ENCODE results near the gene SGPP2. TPM values are rescaled to one million over a fixed set of nuclear protein-coding genes. Genes with fewer than 3 reads are reported as not detected.
"Not testable (repeated sequence)": the region's sequence is repeated elsewhere in the genome, so short reads cannot be mapped to it uniquely, and the experiment has no call there.

SGPP2 gene
- polyA plus RNA-seq, 2 of the 4 experiments (the other 2 are of a cell fraction) = 0.10 to 0.26 TPM

GRCh38 chr2:222576171-222577081 lies 152.1 kb downstream of the SGPP2 start:
- H3K9me3 ChIP-seq = no peaks in the 10 kb centered on the region
- FAIRE-seq (no peak), DNase-seq (ENCODE audit: low read depth in 1 of 2, low spot score in 1 of 2) (no peak), ATAC-seq (no peak)
- no peak overlapping the region for H3K27ac ChIP-seq
- CTCF ChIA-PET = no interaction called here
- peaks cover 18% of the 10 kb centered on the region for H3K4me1 ChIP-seq
- WGBS (ENCODE audit: missing lambda C conversion rate) = 83% methylated on average over 7 of the region's 7 CpGs
- H3K4me3 ChIP-seq = no peak overlapping the region
- H3K4me2 ChIP-seq = no peak overlapping the region
- no peak for TF ChIP-seq FOSB (CRISPR knock-in tag; IDR thresholded peaks at IDR 0.05)
- TF ChIP-seq NFE2L2 (conservative IDR thresholded peaks at IDR 0.05; ENCODE audit: low read length) = no peak
- TF ChIP-seq BHLHE40 (IDR thresholded peaks at IDR 0.05; ENCODE audit: low read depth, low read length) = no peak
- no peak for TF ChIP-seq FOSL2 (IDR thresholded peaks at IDR 0.05)
- TF ChIP-seq FOSL2 (CRISPR knock-in tag; IDR thresholded peaks at IDR 0.05) = no peak
- POLR2A ChIA-PET = no interaction called here

GRCh38 chr2:222577341-222577740 lies 153.0 kb downstream of the SGPP2 start:
- Histone ChIP-seq H3K9me3 (no peaks in the 10 kb centered on the region), H3K4me1 (peaks cover 17% of the 10 kb centered on the region), H3K4me2 (no peak overlapping the region), H3K4me3 (no peak overlapping the region), H3K27ac (no peak overlapping the region)
- no peak for TF ChIP-seq USF2 (IDR thresholded peaks at IDR 0.05)
- TF ChIP-seq ZSCAN20 (CRISPR knock-in tag; IDR thresholded peaks at IDR 0.05) = no peak
- FAIRE-seq (no peak), ATAC-seq (no peak), DNase-seq (ENCODE audit: low read depth in 1 of 2, low spot score in 1 of 2) (no peak)
- ChIA-PET POLR2A (no interaction called here), CTCF (no interaction called here)
- 90% methylated on average over 3 of the region's 3 CpGs for WGBS (ENCODE audit: missing lambda C conversion rate)

- ChIA-PET POLR2A (no interaction called here), CTCF (interaction anchor here (0.6 to 1.2 kb wide), 2 partner anchors 9 to 12 kb away, joined by 3 to 4 read pairs; no protein-coding TSS in a partner anchor)
- DNase-seq (ENCODE audit: low read depth in 1 of 2, low spot score in 1 of 2) (peak in 1 of 2 experiments; percentile 25), FAIRE-seq (no peak), ATAC-seq (peak in 1 of 2 experiments; percentile 74; a peak in 3 of 6 replicates)
- no peaks in the 10 kb centered on the region for H3K4me1 ChIP-seq
- no peak for TF ChIP-seq CEBPB (IDR thresholded peaks at IDR 0.05)
- TF ChIP-seq SMC3 (IDR thresholded peaks at IDR 0.05) = 0 out of 3 replicates have a peak, but pooled peaks have one; percentile 14
- no peak for TF ChIP-seq FOXS1 (CRISPR knock-in tag; IDR thresholded peaks at IDR 0.05)
- TF ChIP-seq CBX2 (IDR thresholded peaks at IDR 0.05; ENCODE audit: borderline replicate concordance, low read depth) = no peak
- no peak for TF ChIP-seq TP53 (CRISPR knock-in tag; IDR thresholded peaks at IDR 0.05)
- TF ChIP-seq FOSL2 (IDR thresholded peaks at IDR 0.05) = no peak
- no peak for TF ChIP-seq FOSL2 (CRISPR knock-in tag; IDR thresholded peaks at IDR 0.05)
- H3K4me3 ChIP-seq = no peak overlapping the region
- H3K9me3 ChIP-seq = no peaks in the 10 kb centered on the region
- no peak overlapping the region for H3K27ac ChIP-seq
- no peak overlapping the region for H3K4me2 ChIP-seq
Measured at GRCh38 chr2:222582928-222583327, 158.6 kb downstream of the SGPP2 start.

GRCh38 chr2:222584589-222584988 lies 160.2 kb downstream of the SGPP2 start:
- H3K4me3 ChIP-seq; ATAC-seq; H3K27ac ChIP-seq; FAIRE-seq; POLR2A ChIA-PET; DNase-seq (ENCODE audit: low read depth in 1 of 2, low spot score in 1 of 2); H3K4me2 ChIP-seq; H3K4me1 ChIP-seq; H3K9me3 ChIP-seq: not testable (repeated sequence)
- WGBS (ENCODE audit: missing lambda C conversion rate) = 91% methylated on average over 8 of the region's 8 CpGs
- CTCF ChIA-PET = interaction anchor here (1.0 to 1.9 kb wide), 3 partner anchors 10 to 23 kb away, joined by 3 to 4 read pairs (median 3); no protein-coding TSS in a partner anchor

- FAIRE-seq = no peak
- no peak overlapping the region for H3K27ac ChIP-seq
- POLR2A ChIA-PET = no interaction called here
- no peak overlapping the region for H3K4me2 ChIP-seq
- peaks cover 14% of the 10 kb centered on the region for H3K4me1 ChIP-seq
- 95% methylated on average over 1 of the region's 1 CpG for WGBS (ENCODE audit: missing lambda C conversion rate)
- no peaks in the 10 kb centered on the region for H3K9me3 ChIP-seq
- DNase-seq (ENCODE audit: low read depth in 1 of 2, low spot score in 1 of 2) = no peak
- no peak for ATAC-seq
- CTCF ChIA-PET = interaction anchor here (0.6 kb wide), 1 partner anchor 8 kb away, joined by 3 read pairs; no protein-coding TSS in a partner anchor
- no peak overlapping the region for H3K4me3 ChIP-seq
- no peak for TF ChIP-seq ATOH8 (CRISPR knock-in tag; IDR thresholded peaks at IDR 0.05; ENCODE audit: low read depth)
- no peak for TF ChIP-seq NPAS2 (CRISPR knock-in tag; IDR thresholded peaks at IDR 0.05; ENCODE audit: borderline replicate concordance)
- TF ChIP-seq PBX3 (IDR thresholded peaks at IDR 0.05) = no peak
Measured at GRCh38 chr2:222591661-222592060, 167.3 kb downstream of the SGPP2 start.

Data from A549 (cell line).